SW 1271 (cell line): ENCODE measurements around the gene MAGEF1.

ENCODE experiments used
- DNase-seq, 2 experiments: peaks; one replicate each; lab custom pipeline; 2025; lab: John Stamatoyannopoulos, UW

Gene MAGEF1

GRCh38 chr3:184690192-184690883, 21.5 kb downstream of the MAGEF1 start:
- DNase-seq, result no peak

DNA sequence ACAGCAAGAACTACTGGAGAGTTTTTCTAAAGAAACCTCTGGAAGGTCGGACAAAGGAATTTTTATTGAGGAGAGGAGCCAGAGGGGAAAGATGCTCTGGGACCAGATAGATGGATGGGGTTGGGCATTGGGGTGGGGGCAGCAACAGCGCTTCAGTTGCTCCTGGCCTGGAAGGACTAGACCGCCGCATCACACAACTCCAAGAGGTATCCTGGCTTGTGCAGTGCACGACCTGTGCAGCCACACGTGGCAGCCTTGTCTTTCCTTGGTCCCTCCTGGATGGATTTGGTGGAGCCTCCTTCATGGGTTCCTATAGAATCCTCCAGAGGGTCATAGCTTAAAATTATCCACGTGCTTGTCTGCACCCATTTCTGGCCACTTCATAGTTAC, 23.0 kb downstream of the MAGEF1 start:
- no peak for DNase-seq

GRCh38 chr3:184688251-184688881, 23.5 kb downstream of the MAGEF1 start:
- no peak for DNase-seq

DNA sequence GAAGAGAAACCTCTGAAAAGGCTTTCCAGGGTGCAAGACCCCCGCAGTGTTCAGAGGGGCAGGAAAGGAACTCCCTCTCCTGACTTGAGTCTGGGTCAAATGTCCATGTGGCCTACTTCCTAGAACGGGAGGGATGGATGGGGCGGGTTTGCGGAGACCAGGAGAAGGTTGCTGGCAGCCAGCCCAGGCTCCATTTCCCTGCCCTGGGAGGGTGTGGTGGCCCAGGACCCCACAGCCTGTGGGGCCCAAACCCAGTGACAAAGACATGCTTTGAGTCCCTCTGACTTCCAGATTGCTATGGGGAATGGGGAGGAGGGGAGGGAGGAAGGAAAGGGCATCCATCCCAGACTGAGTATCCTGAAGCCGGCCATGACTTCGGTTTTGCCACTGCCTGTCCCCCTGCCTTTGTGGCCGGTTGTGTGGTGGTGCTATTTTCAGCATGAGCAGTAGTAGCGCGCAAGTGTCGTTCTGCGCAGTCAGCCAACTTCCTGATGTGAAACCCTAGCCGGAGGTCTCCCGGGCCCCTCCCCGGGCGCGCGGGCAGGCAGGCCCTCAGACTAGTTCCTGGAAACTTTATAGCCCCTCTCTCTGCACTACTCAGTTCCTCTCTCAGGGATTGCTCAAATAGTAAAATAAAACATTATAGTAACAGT, 24.4 kb downstream of the MAGEF1 start:
- no peak for DNase-seq

GRCh38 chr3:184685646-184686045, 26.2 kb downstream of the MAGEF1 start:
- DNase-seq, result no peak

- DNase-seq, result no peak
Observed at GRCh38 chr3:184685055-184685454, 26.8 kb downstream of the MAGEF1 start.

- DNase-seq, result no peak
Observed at GRCh38 chr3:184683900-184684560, 27.8 kb downstream of the MAGEF1 start.

DNA sequence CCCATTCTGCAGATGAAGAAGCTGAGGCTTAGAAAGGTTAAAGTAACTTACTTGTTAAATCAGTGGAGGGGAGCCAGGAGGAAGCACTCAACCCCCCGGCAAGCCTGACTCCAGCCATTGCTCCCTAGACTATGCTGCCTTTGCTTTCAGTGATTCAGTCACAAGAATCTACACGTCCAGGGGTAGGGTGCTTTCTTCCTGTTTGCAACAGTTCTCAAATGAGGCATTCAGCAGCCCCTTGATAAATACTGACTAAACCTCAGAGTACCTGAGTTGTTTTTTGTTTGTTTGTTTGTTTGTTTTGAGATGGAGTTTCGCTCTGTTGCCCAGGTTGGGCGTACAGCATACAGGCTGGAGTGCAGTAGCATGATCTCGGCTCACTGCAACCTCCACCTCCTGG, 28.6 kb downstream of the MAGEF1 start:
- DNase-seq, result no peak

DNA sequence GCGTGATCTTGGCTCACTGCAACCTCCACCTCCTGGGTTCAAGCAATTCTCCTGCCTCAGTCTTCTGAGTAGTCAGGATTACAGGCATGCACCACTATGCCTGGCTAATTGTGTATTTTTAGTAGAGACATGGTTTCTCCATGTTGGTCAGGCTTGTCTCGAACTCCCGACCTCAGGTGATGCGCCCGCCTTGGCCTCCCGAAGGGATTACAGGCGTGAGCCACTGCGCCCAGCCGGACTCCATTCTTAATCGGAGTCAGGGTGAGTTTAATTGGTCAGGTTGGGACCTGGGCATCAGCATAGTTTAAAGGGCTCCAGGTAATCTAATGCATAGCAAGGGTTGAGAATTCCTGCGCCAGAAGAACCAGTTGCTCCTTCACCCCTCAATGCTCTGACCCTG, 29.2 kb downstream of the MAGEF1 start:
- no peak for DNase-seq

GRCh38 chr3:184680385-184681345, 31.2 kb downstream of the MAGEF1 start:
- DNase-seq, result no peak

- no peak for DNase-seq
Observed at GRCh38 chr3:184679056-184679816, 32.6 kb downstream of the MAGEF1 start.

DNA sequence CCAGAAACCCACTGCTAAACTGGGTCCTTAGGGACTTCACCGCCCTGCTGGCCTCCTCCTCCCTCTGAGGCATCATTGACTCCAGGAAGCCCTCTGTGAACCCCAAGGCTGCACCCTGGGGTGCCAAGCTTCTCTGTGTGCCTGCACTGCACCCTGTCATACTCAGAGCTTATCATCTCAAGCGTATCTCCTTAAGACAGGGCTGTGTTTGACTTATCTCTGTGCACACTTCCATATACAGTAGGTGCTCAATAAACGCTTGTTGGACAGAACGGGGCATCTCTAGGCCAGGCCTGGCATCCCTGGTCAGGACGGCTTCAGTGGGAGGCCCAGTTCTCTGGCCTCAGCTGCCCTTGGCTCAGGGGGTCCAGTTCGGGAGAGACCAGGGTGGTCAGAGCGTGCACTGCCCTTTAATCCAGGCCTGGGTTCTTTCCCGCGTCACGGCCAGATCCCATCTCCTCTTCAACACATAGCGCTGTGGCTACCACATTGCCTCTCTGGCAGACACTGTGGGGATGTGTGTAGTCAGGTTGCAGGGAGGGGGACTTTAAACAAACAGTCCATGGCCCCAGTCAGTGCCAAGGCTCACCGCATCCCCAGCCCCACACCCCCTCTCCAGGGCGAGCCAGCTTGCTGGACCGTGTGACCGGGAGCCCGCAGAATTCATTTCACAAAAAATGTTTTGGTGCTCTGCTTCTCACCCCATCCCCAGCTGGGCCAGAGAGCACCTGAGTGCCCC, 33.4 kb downstream of the MAGEF1 start:
- DNase-seq, result no peak

DNA sequence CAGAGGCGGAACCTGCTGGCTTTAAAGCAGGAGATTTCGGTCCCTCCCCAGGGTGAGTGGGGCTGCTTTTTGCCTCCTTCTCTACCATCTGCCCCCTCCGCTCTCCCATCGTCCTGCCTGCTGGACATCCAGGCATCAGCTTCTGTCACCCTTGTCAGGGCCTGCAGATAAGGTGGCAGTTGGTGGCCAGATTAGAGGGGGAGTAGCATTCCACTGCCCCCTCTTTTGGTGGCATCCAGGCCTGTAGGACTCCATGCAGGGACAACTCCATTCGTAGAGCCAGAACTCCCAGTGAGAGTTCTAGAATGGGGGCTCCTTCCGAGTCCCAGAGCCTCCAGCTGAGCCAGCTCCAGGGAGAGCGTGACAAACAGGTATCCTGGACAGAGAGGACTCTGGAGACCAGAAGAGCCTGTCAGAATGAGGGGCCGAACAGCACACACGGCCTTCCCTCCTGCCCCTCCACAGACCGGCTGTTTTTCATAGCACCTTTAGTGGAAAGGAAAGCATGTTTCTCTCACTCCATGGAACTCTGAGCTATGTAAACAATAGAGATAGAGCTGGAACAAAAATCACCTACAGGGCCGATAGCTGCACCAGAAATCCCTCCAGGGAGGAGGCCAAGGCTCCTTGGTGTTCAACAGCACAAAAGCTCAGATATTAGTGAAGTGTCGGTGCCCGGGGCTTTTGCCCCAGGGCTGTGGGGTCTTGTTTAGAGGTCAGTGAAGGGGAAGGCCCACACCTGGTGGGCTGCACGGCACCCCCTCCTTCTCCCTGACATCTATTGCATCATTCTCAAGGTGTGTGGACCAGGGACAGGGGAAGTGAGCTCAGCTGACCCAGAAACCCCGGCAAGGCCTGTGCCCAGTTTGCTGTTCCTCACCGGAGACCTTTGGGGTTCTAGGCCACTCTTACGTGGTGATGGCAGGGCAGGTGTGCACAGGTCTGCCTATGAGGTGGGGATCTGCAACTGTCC, 34.2 kb downstream of the MAGEF1 start:
- DNase-seq, result no peak

GRCh38 chr3:184676927-184677326, 34.9 kb downstream of the MAGEF1 start:
- DNase-seq, result no peak

- no peak for DNase-seq
Observed at GRCh38 chr3:184674626-184675025, 37.2 kb downstream of the MAGEF1 start.

- DNase-seq, result no peak
Observed at GRCh38 chr3:184672977-184673870, 38.6 kb downstream of the MAGEF1 start.

- no peak for DNase-seq
Observed at GRCh38 chr3:184672335-184672734, 39.5 kb downstream of the MAGEF1 start.

DNA sequence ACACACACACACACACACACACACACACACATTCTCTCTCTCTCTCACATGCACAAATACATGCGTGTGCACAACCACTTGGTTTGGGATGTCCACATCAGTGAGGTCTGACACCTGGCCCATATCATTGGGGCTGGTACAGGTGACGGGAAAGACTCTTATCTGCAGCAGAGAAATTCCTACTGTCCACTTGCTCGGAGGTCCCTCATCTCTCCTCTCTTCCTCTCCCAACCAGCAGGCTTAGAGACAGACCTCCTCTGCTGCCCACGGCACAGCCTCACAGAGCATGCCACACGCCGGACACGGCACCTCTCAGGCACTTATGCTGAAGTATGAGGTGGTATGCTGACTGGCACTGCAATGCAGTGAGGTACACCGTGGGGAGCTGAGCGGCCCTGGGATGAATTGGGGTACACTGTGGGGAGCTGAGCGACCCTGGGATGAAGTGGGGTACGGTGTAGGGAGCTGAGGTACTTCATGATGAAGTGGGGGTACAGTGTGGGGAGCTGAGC, 41.7 kb downstream of the MAGEF1 start:
- no peak for DNase-seq
